ENCODE measurements around the gene PLEKHA7.

- TF ChIP-seq CTCF (IDR thresholded peaks at IDR 0.05; ENCODE audit: insufficient read depth, low read length) (no peak), REST (IDR thresholded peaks at IDR 0.05; ENCODE audit: insufficient replicate concordance, low read depth) (no peak), GABPA (IDR thresholded peaks at IDR 0.05; ENCODE audit: low read depth) (no peak)
Observed at GRCh38 chr11:16791191-16791961, 222.8 kb downstream of the PLEKHA7 start.
